ENCODE measurements around the gene GDAP1L1.
A peak's percentile ranks its signal among the peaks of the same experiment; 100 is the strongest.

GDAP1L1 gene

DNA sequence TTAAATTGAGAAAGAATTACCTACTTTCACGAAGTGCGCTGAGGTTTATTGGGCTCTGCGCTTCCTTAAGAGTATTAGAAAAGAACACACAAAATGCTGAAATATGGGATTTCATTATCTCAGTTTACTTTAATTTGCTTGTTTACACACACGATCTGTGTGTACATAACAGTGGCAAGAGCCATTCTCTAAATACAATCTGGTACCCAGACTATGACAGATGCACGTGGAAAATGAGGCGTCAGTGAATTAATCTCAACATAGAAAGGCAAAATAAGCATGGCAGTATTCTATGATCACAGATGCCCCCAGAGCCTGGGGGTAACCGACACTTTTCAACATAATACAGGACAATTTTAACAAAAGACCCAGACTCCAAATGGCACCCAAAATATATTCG lies 55.6 kb downstream of the GDAP1L1 start:
- ChIA-PET CTCF (interaction anchor here (0.9 kb wide), 1 partner anchor 8 kb away, joined by 3 read pairs; the partner anchor contains the start of gene FITM2), POLR2A (no interaction called here)
- DNase-seq (ENCODE audit: extremely low spot score) = no peak
- TF ChIP-seq, protein P1, sequence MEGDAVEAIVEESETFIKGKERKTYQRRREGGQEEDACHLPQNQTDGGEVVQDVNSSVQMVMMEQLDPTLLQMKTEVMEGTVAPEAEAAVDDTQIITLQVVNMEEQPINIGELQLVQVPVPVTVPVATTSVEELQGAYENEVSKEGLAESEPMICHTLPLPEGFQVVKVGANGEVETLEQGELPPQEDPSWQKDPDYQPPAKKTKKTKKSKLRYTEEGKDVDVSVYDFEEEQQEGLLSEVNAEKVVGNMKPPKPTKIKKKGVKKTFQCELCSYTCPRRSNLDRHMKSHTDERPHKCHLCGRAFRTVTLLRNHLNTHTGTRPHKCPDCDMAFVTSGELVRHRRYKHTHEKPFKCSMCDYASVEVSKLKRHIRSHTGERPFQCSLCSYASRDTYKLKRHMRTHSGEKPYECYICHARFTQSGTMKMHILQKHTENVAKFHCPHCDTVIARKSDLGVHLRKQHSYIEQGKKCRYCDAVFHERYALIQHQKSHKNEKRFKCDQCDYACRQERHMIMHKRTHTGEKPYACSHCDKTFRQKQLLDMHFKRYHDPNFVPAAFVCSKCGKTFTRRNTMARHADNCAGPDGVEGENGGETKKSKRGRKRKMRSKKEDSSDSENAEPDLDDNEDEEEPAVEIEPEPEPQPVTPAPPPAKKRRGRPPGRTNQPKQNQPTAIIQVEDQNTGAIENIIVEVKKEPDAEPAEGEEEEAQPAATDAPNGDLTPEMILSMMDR (IDR thresholded peaks at IDR 0.05; ENCODE audit: control extremely low read depth, extremely low read depth, low read depth, missing control alignments) = no peak

DNA sequence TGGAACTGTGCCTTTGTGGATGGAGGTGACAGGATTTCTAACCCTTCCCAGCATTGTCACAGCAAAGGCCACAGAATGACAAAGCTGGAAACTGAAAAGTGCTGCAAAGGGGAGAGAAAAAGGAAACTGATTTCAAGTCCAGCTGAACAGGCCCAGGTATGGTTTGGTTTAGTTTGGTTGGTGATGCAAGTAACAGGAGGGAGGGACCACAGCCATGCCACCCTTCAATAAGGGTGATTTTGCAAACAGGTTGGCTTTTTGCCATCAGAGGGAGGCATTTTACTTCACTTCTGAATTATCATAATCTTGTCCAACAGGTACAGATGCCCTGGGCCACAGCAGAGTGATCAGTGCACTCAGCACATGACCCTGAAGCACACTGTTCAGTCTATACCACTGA lies 57.3 kb downstream of the GDAP1L1 start:
- ChIA-PET POLR2A (no interaction called here), CTCF (interaction anchor here (1.0 to 1.8 kb wide), 2 partner anchors 18 to 86 kb away, joined by 3 to 7 read pairs; no protein-coding TSS in a partner anchor)
- TF ChIP-seq, protein P1 (IDR thresholded peaks at IDR 0.05; ENCODE audit: control extremely low read depth, extremely low read depth, low read depth, missing control alignments) = no peak
- DNase-seq (ENCODE audit: extremely low spot score) = no peak

DNA sequence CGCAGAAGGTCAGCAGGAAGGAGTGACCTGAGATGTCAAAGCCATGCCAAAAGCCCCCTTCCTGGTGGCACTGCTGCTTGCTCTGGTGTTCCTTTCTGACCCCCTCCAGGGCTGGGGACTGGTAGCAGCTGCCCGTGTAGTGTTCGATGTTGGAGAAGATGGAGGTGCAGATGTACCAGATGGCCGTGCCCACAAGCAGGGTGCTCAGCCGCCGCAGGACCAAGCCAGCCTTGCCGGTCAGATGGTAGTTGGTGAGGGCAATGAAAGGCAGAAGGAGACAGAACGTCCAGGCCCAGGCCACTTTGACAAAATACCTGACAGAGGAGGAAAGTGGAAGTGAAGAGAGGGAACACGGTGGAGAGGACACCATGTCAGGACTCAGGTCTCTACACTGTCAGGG lies 59.8 kb downstream of the GDAP1L1 start:
- ChIA-PET POLR2A (no interaction called here), CTCF (interaction anchor here (12.0 kb wide), 1 partner anchor 89 kb away, joined by 371 read pairs; no protein-coding TSS in a partner anchor)
- TF ChIP-seq, protein P1 (IDR thresholded peaks at IDR 0.05; ENCODE audit: control extremely low read depth, extremely low read depth, low read depth, missing control alignments) = no peak
- DNase-seq (ENCODE audit: extremely low spot score) = no peak

DNA sequence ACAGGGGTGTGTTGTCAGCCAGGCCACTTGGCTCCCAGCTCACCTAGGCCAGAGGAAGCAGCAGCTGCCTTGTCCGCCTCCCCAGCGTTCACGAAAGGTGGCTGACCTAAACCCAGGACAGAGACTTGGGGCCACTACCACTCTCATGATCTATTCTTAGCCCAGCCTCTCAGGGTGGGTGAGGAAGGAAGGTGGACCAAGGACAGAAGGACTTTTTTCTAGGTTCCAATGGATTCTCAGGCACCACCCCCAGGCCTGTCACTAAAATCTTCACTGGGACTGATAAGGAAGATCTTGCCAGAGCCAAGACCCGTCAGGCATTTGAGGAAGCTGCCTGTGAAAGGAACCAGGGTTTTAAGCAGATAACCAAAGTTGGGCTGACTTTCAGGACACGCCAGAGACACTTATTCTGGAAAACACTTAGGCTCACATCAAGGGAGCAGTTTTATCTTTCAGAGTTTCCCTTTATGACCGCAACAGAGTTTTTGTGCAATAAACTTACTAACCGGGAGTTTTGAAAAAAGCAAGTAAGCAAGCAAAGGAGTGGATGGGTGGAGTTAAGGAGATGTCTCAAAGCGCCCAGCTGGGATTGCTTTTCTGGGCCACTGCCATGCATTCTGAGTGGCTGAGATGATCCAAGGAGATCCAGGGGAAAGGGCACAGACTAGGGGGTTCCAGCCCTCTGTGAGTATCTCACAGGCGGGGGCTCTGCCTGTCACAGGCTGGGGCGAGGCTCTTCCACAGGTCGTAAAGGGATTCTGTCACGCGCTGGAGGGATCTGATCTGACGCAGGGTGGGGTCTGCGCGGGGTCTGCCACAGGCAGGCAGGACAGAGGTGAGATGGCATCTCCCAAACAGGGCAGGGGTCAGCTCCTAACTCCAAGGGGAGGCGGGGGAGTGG lies 62.9 kb downstream of the GDAP1L1 start:
- CTCF ChIA-PET = interaction anchor here (0.8 to 12.0 kb wide), 26 partner anchors 10 to 301 kb away, joined by 3 to 371 read pairs (median 6); no protein-coding TSS in a partner anchor
- POLR2A ChIA-PET = no interaction called here
- DNase-seq (ENCODE audit: extremely low spot score) = no peak
- TF ChIP-seq, protein P1 (IDR thresholded peaks at IDR 0.05; ENCODE audit: control extremely low read depth, extremely low read depth, low read depth, missing control alignments) = no peak

DNA sequence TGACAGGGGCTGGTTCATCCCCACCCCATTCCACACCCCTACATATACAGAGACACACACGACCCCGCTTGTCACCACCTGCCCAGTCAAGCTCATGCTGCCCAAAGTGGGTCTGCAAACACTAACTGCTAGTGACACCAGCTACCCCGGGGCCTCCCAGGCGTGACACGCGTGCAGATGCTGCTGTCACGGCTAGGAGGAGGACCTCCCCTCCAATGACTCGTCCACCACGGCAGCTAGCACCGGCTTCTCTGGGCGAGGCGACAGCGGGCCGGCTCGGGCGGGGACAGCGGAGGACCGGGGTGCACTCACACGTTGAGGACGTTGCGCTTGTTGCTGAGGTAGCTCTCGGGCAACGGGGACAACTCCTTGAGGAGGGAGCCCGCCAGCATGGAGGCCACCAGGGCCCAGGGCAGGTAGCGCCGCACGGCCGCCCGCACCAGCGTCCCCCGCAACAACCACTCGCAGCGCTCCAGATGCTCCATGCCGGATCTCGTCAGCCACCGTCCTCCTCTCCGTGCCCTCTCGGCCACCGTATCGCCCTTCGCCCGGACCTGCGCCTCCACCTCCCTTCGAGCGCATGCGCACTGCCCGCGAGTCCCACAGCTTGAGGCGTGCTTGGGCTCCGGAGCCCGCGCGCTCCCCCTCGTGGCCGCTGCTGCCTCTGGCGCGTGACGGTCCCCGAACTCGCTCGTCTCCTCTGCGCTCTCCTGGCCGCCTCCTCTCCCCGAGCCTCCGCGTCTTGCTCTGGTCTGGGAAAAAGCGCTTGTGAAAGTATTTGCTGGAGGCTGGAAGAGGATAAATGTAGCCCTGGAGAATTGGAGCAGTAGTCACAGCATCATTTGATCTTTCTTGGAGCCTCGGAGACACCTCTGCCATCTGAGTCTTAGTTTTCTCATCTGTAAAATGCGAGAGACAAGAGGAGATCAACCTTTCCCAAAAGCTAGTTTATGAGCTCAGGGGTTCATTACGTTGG lies 63.8 kb downstream of the GDAP1L1 start, which contains the start of gene FITM2:
Gene FITM2, minus strand, starts transcription at position 539 of the 976 bp plus-strand sequence. Its CDS starts 54 bp downstream, at position 485.
- TF ChIP-seq, protein P1 (IDR thresholded peaks at IDR 0.05; ENCODE audit: control extremely low read depth, extremely low read depth, low read depth, missing control alignments) = peak; percentile 98
- ChIA-PET CTCF (interaction anchor here (0.7 to 12.0 kb wide), 32 partner anchors 8 to 300 kb away, joined by 3 to 371 read pairs (median 4); no protein-coding TSS in a partner anchor), POLR2A (no interaction called here)
- DNase-seq (ENCODE audit: extremely low spot score) = peak; percentile 100

DNA sequence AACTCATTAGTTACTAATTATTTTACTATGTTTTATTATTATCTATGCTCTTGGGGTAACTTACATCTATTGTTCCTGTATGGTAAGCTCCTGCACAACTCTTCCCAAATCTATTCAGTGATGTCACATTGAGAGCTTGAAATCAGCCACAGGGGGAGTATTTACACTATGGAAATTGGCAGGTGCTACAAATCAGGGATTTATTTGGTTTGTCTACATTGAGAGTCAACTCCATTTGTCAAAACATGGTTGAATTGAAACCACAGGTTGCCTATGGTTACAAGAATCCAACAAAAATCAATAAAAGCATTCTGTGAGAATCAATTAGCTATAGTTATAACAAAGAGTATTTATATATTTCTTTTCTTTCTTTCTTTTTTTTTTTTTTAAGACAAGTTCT lies 67.8 kb downstream of the GDAP1L1 start:
- DNase-seq (ENCODE audit: extremely low spot score) = no peak
- POLR2A ChIA-PET = no interaction called here

More for the DNA sequence above, 67.8 kb downstream of the GDAP1L1 start:
- TF ChIP-seq, protein P1 (IDR thresholded peaks at IDR 0.05; ENCODE audit: control extremely low read depth, extremely low read depth, low read depth, missing control alignments) = no peak
- CTCF ChIA-PET = interaction anchor here (2.3 to 12.0 kb wide), 3 partner anchors 9 to 198 kb away, joined by 5 to 371 read pairs (median 115); no protein-coding TSS in a partner anchor

Measured in GM10248 (cell line).